H9 (cell line): Measurements from ENCODE around the gene GDPD4. TPM values are rescaled to one million over a fixed set of nuclear protein-coding genes. Genes with fewer than 3 reads are reported as not detected.

Experiments
- DNase-seq: peaks from one replicate; pipeline ENCODE4 v3.0.0-alpha.2; 2017
- H2AFZ ChIP-seq: one replicate; pipeline ENCODE4 v1.6.1; 2013; ENCODE audit warnings: mild to moderate bottlenecking, low read length, control low read depth, moderate library complexity
- H2AK5ac ChIP-seq: 2 replicates; pipeline ENCODE4 v1.6.1; 2013; ENCODE audit warnings: low read length, control low read depth, mixed read lengths; ENCODE audit not compliant: insufficient read length
- H2BK120ac ChIP-seq: one replicate; pipeline ENCODE4 v1.6.1; 2013; ENCODE audit warnings: low read depth, mild to moderate bottlenecking, low read length, control low read depth, inconsistent platforms; ENCODE audit not compliant: poor library complexity, severe bottlenecking
- H2BK12ac ChIP-seq: 2 replicates; pipeline ENCODE4 v1.6.1; 2013; ENCODE audit warnings: low read length, control low read depth, mixed read lengths, low read depth; ENCODE audit not compliant: insufficient read length
- H2BK15ac ChIP-seq: 2 replicates; pipeline ENCODE4 v1.6.1; 2013; ENCODE audit warnings: low read depth, low read length, control low read depth
- H2BK20ac ChIP-seq: one replicate; pipeline ENCODE4 v1.6.1; 2013; ENCODE audit warnings: low read depth, mild to moderate bottlenecking, low read length, control low read depth, inconsistent platforms; ENCODE audit not compliant: poor library complexity, severe bottlenecking
- H2BK5ac ChIP-seq: 2 replicates; pipeline ENCODE4 v1.6.1; 2013; ENCODE audit warnings: low read length, control low read depth, mixed read lengths; ENCODE audit not compliant: insufficient read length
- H3K14ac ChIP-seq: 2 replicates; pipeline ENCODE4 v1.6.1; 2013; ENCODE audit warnings: low read length, control low read depth; ENCODE audit not compliant: insufficient read depth
- H3K18ac ChIP-seq: 2 replicates; pipeline ENCODE4 v1.6.1; 2013; ENCODE audit warnings: low read depth, mild to moderate bottlenecking, mixed read lengths, low read length, control low read depth; ENCODE audit not compliant: insufficient read length
- H3K23ac ChIP-seq: 2 replicates; pipeline ENCODE4 v1.6.1; 2013; ENCODE audit warnings: low read length, control low read depth, mixed read lengths, low read depth; ENCODE audit not compliant: insufficient read length
- H3K23me2 ChIP-seq: 2 replicates; pipeline ENCODE4 v1.6.1; 2013; ENCODE audit warnings: low read depth, mild to moderate bottlenecking, mixed read lengths, low read length, control low read depth; ENCODE audit not compliant: insufficient read length, poor library complexity, severe bottlenecking
- H3K27ac ChIP-seq: 2 replicates; pipeline ENCODE4 v1.5.1; 2013; ENCODE audit warnings: low read length, control low read depth, mixed read lengths, low read depth; ENCODE audit not compliant: insufficient read length
- H3K27me3 ChIP-seq: 2 replicates; pipeline ENCODE4 v1.6.1; 2013; ENCODE audit warnings: low read length, control low read depth, inconsistent platforms; ENCODE audit not compliant: insufficient read depth
- H3K4ac ChIP-seq: 2 replicates; pipeline ENCODE4 v1.6.1; 2013; ENCODE audit warnings: low read depth, mild to moderate bottlenecking, control low read depth, inconsistent platforms, low read length, moderate library complexity
- H3K4me1 ChIP-seq: 2 replicates; pipeline ENCODE4 v1.6.1; 2013; ENCODE audit warnings: low read length, control low read depth, inconsistent platforms; ENCODE audit not compliant: insufficient read depth
- H3K4me2 ChIP-seq: 2 replicates; pipeline ENCODE4 v1.6.1; 2013; ENCODE audit warnings: low read length, control low read depth, mixed read lengths; ENCODE audit not compliant: insufficient read length, insufficient read depth
- H3K56ac ChIP-seq: 2 replicates; pipeline ENCODE4 v1.6.1; 2013; ENCODE audit warnings: low read depth, mild to moderate bottlenecking, mixed read lengths, low read length, control low read depth; ENCODE audit not compliant: insufficient read length
- H3K79me1 ChIP-seq: 2 replicates; pipeline ENCODE4 v1.6.1; 2013; ENCODE audit warnings: low read depth, mild to moderate bottlenecking, moderate library complexity, low read length, control low read depth, inconsistent platforms; ENCODE audit not compliant: insufficient read depth, poor library complexity, severe bottlenecking
- H3K79me2 ChIP-seq: 2 replicates; pipeline ENCODE4 v1.6.1; 2013; ENCODE audit warnings: low read length, control low read depth, inconsistent platforms; ENCODE audit not compliant: insufficient read depth
- H3K9ac ChIP-seq: 2 replicates; pipeline ENCODE4 v1.6.1; 2013; ENCODE audit warnings: low read length, control low read depth, mixed read lengths; ENCODE audit not compliant: insufficient read length; ENCODE audit errors: extremely low read depth
- H3K9me3 ChIP-seq: one replicate; pipeline ENCODE4 v1.6.1; 2013; ENCODE audit warnings: low read depth, low read length, inconsistent platforms; ENCODE audit not compliant: control insufficient read depth
- H3T11ph ChIP-seq: one replicate; pipeline ENCODE4 v1.6.1; 2013; ENCODE audit warnings: mild to moderate bottlenecking, low read length, control low read depth, inconsistent platforms
- H4K20me1 ChIP-seq: one replicate; pipeline ENCODE4 v1.6.1; 2013; ENCODE audit not compliant: control insufficient read depth, insufficient read length, insufficient read depth
- H4K5ac ChIP-seq: 2 replicates; pipeline ENCODE4 v1.6.1; 2013; ENCODE audit warnings: low read depth, mild to moderate bottlenecking, mixed read lengths, low read length, control low read depth; ENCODE audit not compliant: insufficient read length
- H4K8ac ChIP-seq: replicated peaks from 2 replicates; pipeline ENCODE4 v1.6.1; 2013; ENCODE audit warnings: low read length, control low read depth, mixed read lengths, low read depth; ENCODE audit not compliant: insufficient read length
- H4K91ac ChIP-seq: 2 replicates; pipeline ENCODE4 v1.6.1; 2013; ENCODE audit warnings: low read depth, mild to moderate bottlenecking, moderate library complexity, mixed read lengths, low read length, control low read depth; ENCODE audit not compliant: insufficient read length
- H3K27ac Mint-ChIP-seq, 3 experiments: 2 replicates in 2 of 3; 3 replicates in 1 of 3; pipeline ENCODE4 v1.8.0; 2020 to 2021; ENCODE audit warnings: mixed read lengths in 3 of 3, mild to moderate bottlenecking in 1 of 3, moderate library complexity in 1 of 3
- H3K27me3 Mint-ChIP-seq: 2 replicates; pipeline ENCODE4 v1.8.0; 2021; ENCODE audit warnings: low read depth, mild to moderate bottlenecking, moderate library complexity, mixed read lengths
- H3K36me3 Mint-ChIP-seq, 3 experiments: 2 replicates in 2 of 3; 3 replicates in 1 of 3; pipeline ENCODE4 v1.8.0; 2020 to 2021; ENCODE audit warnings: low read depth in 3 of 3, mixed read lengths in 3 of 3; ENCODE audit not compliant: insufficient read depth in 1 of 3
- H3K4me1 Mint-ChIP-seq, 2 experiments: 2 replicates each; pipeline ENCODE4 v1.8.0; 2020; ENCODE audit warnings: mixed read lengths in 2 of 2
- H3K4me3 Mint-ChIP-seq, 2 experiments: 2 replicates in 1 of 2; 3 replicates in 1 of 2; pipeline ENCODE4 v1.8.0; 2020 to 2021; ENCODE audit warnings: mild to moderate bottlenecking in 2 of 2, mixed read lengths in 2 of 2, moderate library complexity in 1 of 2
- H3K9me3 Mint-ChIP-seq, 2 experiments: 2 replicates in 1 of 2; 3 replicates in 1 of 2; pipeline ENCODE4 v1.8.0; 2020; ENCODE audit warnings: mild to moderate bottlenecking in 2 of 2, mixed read lengths in 2 of 2, moderate library complexity in 1 of 2
- CTCF ChIP-seq: fragments of 200-600 bp; sonication (generic); conservative IDR thresholded peaks from 3 replicates; pipeline ENCODE4 v1.8.0; 2021; ENCODE audit warnings: antibody characterized with exemption, mild to moderate bottlenecking
- WGBS: extraction: QIAGEN DNeasy Blood & Tissue Kit; methylation state at CpG from one replicate; pipeline ENCODE4 v1.1.7; 2013; ENCODE audit warnings: missing lambda C conversion rate, low lambda C conversion rate, mixed read lengths; ENCODE audit not compliant: insufficient read length; ENCODE audit errors: extremely low coverage; 5-methylcytosine and 5-hydroxymethylcytosine counted together
- total RNA-seq: library from RNA; stranded (reverse); gene quantifications from 2 replicates; pipeline ENCODE4 v1.2.1, GENCODE V29; 2021

The GDPD4 gene
- total RNA-seq, 1 experiment from 2014 or later, result not detected

GRCh38 chr11:77332259-77332658 is 30.8 kb upstream of the GDPD4 start:
- Histone ChIP-seq H3T11ph (no peak overlapping the region), H3K56ac (no peak overlapping the region), H2BK20ac (no peak overlapping the region), H3K4ac (no peak overlapping the region), H4K5ac (no peak overlapping the region), H4K8ac (no peak overlapping the region), H3K18ac (no peak overlapping the region), H2BK12ac (no peak overlapping the region), H3K27me3 (no peaks in the 10 kb centered on the region), H3K27ac (no peak overlapping the region), H3K9ac (no peak overlapping the region), H3K9me3 (peaks cover 7% of the 10 kb centered on the region), H2BK5ac (no peak overlapping the region), H3K4me2 (no peak overlapping the region), H3K4me1 (no peaks in the 10 kb centered on the region), H2AFZ (no peak overlapping the region), H2BK120ac (no peak overlapping the region), H3K79me2 (no peaks in the 10 kb centered on the region), H3K14ac (no peak overlapping the region), H2AK5ac (no peak overlapping the region), H3K23me2 (no peaks in the 10 kb centered on the region), H3K79me1 (no peaks in the 10 kb centered on the region), H2BK15ac (no peak overlapping the region), H4K20me1 (no peaks in the 10 kb centered on the region), H4K91ac (no peak overlapping the region), H3K23ac (no peak overlapping the region)
- Mint-ChIP-seq H3K27ac (no peak overlapping the region), H3K27me3 (no peaks in the 10 kb centered on the region), H3K4me3 (no peak overlapping the region), H3K9me3 (peaks cover 11 to 16% of the 10 kb centered on the region in 2 experiments; a peak in 4 of 5 replicates), H3K36me3 (peaks cover 40 to 56% (median 44%) of the 10 kb centered on the region in 3 experiments), H3K4me1 (no peaks in the 10 kb centered on the region)
- no CpG with 5 or more reads among the region's 3 CpGs for WGBS
- TF ChIP-seq CTCF, result no peak
- no peak for DNase-seq
